Spleen (tissue), 11 donors: Measurements from ENCODE around the gene AKT2. TPM values are rescaled to one million over a fixed set of nuclear protein-coding genes. Genes with fewer than 3 reads are reported as not detected.
A peak's percentile ranks its signal among the peaks of the same experiment; 100 is the strongest.

ENCODE experiments used
- DNase-seq: peaks from one replicate; pipeline ENCODE4 v3.0.0-alpha.2; 2020
- H3K27ac ChIP-seq, 8 donors: fragments of 200-600 bp; sonication (generic) in 7 of 8; 1 replicate in 4 of 8; 2 replicates in 4 of 8; pipeline versions ENCODE4 v1.5.0 to v1.8.0; 2016 to 2021; ENCODE audit warnings: inconsistent platforms in 4 of 8, mild to moderate bottlenecking in 4 of 8, moderate library complexity in 1 of 8
- H3K27me3 ChIP-seq, 7 donors: fragments of 200-600 bp; sonication (generic) in 6 of 7; replicated peaks in 1 of 7; 1 replicate in 4 of 7; 2 replicates in 3 of 7; pipeline versions ENCODE4 v1.5.0 to v1.8.0; 2016 to 2021; ENCODE audit warnings: inconsistent platforms in 3 of 7, mild to moderate bottlenecking in 1 of 7
- H3K36me3 ChIP-seq, 6 donors: fragments of 200-600 bp; sonication (generic) in 5 of 6; 1 replicate in 4 of 6; 2 replicates in 2 of 6; pipeline versions ENCODE4 v1.5.0 to v1.8.0; 2016 to 2021; ENCODE audit warnings: inconsistent platforms in 2 of 6
- H3K4me1 ChIP-seq, 6 donors: fragments of 200-600 bp; sonication (generic) in 5 of 6; 1 replicate in 3 of 6; 2 replicates in 3 of 6; pipeline versions ENCODE4 v1.5.0 to v1.8.0; 2016 to 2021; ENCODE audit warnings: inconsistent platforms in 3 of 6
- H3K4me3 ChIP-seq, 8 donors: fragments of 200-600 bp; sonication (generic) in 7 of 8; 1 replicate in 4 of 8; 2 replicates in 4 of 8; pipeline versions ENCODE4 v1.5.0 to v1.8.0; 2016 to 2021; ENCODE audit warnings: inconsistent platforms in 4 of 8, mild to moderate bottlenecking in 4 of 8, moderate library complexity in 2 of 8
- H3K9me3 ChIP-seq, 8 donors: fragments of 200-600 bp; sonication (generic) in 7 of 8; 1 replicate in 4 of 8; 2 replicates in 4 of 8; pipeline versions ENCODE4 v1.5.0 to v1.8.0; 2016 to 2021; ENCODE audit warnings: inconsistent platforms in 4 of 8
- CTCF ChIP-seq, 11 experiments: fragments of 200-600 bp in 7 of 11; fragments of 450-650 bp in 4 of 11; sonication (generic) in 4 of 11; IDR thresholded peaks in 8 of 11; conservative IDR thresholded peaks in 3 of 11; 1 replicate in 7 of 11; 2 replicates in 4 of 11; pipeline versions ENCODE4 v1.4.0 to v1.8.0; 2016 to 2021; ENCODE audit warnings: antibody characterized with exemption in 11 of 11, inconsistent platforms in 4 of 11, mild to moderate bottlenecking in 1 of 11
- POLR2A ChIP-seq, 3 donors: fragments of 450-650 bp; IDR thresholded peaks; one replicate each; pipeline ENCODE4 v1.5.1; 2017; ENCODE audit warnings: antibody characterized with exemption in 3 of 3, mild to moderate bottlenecking in 1 of 3
- POLR2AphosphoS5 ChIP-seq, 3 donors: sonication (generic); formaldehyde crosslinking; IDR thresholded peaks; one replicate each; pipeline ENCODE4 v1.5.1; 2017; ENCODE audit warnings: antibody characterized with exemption in 3 of 3
- WGBS, 5 donors: extraction: QIAGEN DNeasy Blood & Tissue Kit in 3 of 5; methylation state at CpG; one replicate each; pipeline versions ENCODE4 v1.1.5 to v1.1.7; 2013 to 2018; 5-methylcytosine and 5-hydroxymethylcytosine counted together
- intact Hi-C: fragments of 100-400 bp; cut with DNase I; formaldehyde crosslinking; loops from one replicate; pipeline ENCODE4 v1.15.0; 2023; ENCODE audit warnings: low total_unique reads
- polyA plus RNA-seq, 3 donors: library from polyadenylated mRNA; stranded (reverse); fragments of 200-250 nt; gene quantifications; one replicate each; pipeline ENCODE4 v1.2.1, GENCODE V29; 2013
- total RNA-seq, 7 donors: library from RNA; depleted of rRNA in 3 of 7; stranded (reverse); fragments of >200 nt in 3 of 7; fragmentation: NEBNext Ultra II Directional in 4 of 7; extraction: Animal tissue kit (Norgen Biotek cat#: 25700) in 4 of 7; gene quantifications; one replicate each; pipeline versions ENCODE4 v1.1.0 to v1.2.1, GENCODE V29; 2016 to 2021
- donor health status: healthy with polysubstance abuse.
- donor health status: DM: no; HTN: no; CAD: no; lungs with moderate emphysema.
- donor health status: DM: no; HTN: no; CAD: no.
- donor health status: Bipolar disorder and iron deficiency.
- donor health status: healthy.
- donor health status: DM: no; HTN: no; CAD: no.
- donor health status: DM: yes; HTN: yes; CAD: no.

Gene AKT2
- total and polyA plus RNA-seq, 10 donors: 28.8 to 134 (median 98.9) TPM

GRCh38 chr19:40224342-40225150, 60.6 kb downstream of the AKT2 start:
- Histone ChIP-seq H3K4me1 (peaks cover 6 to 38% (median 21%) of the 10 kb centered on the region in 6 donors), H3K27ac (no peak overlapping the region), H3K9me3 (peaks cover 0 to 5% (median 2%) of the 10 kb centered on the region in 8 donors), H3K27me3 (peaks cover 4 to 81% (median 39%) of the 10 kb centered on the region in 7 donors), H3K4me3 (no peak overlapping the region), H3K36me3 (no peaks in the 10 kb centered on the region)
- intact Hi-C loops: no loop called here
- WGBS, 5 donors: 82 to 85% (median 84%) methylated on average over 19 to 32 of the region's 32 CpGs
- no peak for DNase-seq
- no peak for TF ChIP-seq POLR2AphosphoS5 (IDR thresholded peaks at IDR 0.05)
- no peak for TF ChIP-seq POLR2A (IDR thresholded peaks at IDR 0.05)
- TF ChIP-seq CTCF (IDR thresholded peaks at IDR 0.05 in 8 of 11, conservative IDR thresholded peaks at IDR 0.05 in 3 of 11): no peak

GRCh38 chr19:40223135-40223822, 61.9 kb downstream of the AKT2 start:
- no peaks in the 10 kb centered on the region for H3K36me3 ChIP-seq
- H3K4me3 ChIP-seq: peak overlapping the region in 1 of 8 donors; percentile 41
- peaks cover 0 to 5% (median 2%) of the 10 kb centered on the region in 8 donors for H3K9me3 ChIP-seq
- intact Hi-C loops: no loop called here
- TF ChIP-seq POLR2A (IDR thresholded peaks at IDR 0.05) (no peak), POLR2AphosphoS5 (IDR thresholded peaks at IDR 0.05) (peak in 1 of 3 donors; percentile 46)
- H3K27me3 ChIP-seq: peaks cover 4 to 94% (median 48%) of the 10 kb centered on the region in 7 donors
- H3K27ac ChIP-seq: no peak overlapping the region
- peaks cover 6 to 38% (median 21%) of the 10 kb centered on the region in 6 donors for H3K4me1 ChIP-seq
- WGBS, 5 donors: 25 to 34% (median 29%) methylated on average over 20 to 48 of the region's 48 CpGs
- no peak for DNase-seq

- H3K4me1 ChIP-seq: peaks cover 6 to 51% (median 31%) of the 10 kb centered on the region in 6 donors
- no peak for DNase-seq
- H3K27me3 ChIP-seq: peaks cover 10 to 97% (median 58%) of the 10 kb centered on the region in 7 donors
- H3K9me3 ChIP-seq: peaks cover 0 to 5% (median 2%) of the 10 kb centered on the region in 8 donors
- H3K36me3 ChIP-seq: no peaks in the 10 kb centered on the region
- TF ChIP-seq CTCF (IDR thresholded peaks at IDR 0.05 in 8 of 11, conservative IDR thresholded peaks at IDR 0.05 in 3 of 11) (peak; percentile 70 to 97 (median 86)), POLR2AphosphoS5 (IDR thresholded peaks at IDR 0.05) (no peak)
- no peak overlapping the region for H3K27ac ChIP-seq
- intact Hi-C loops: no loop called here
- 45 to 64% (median 61%) methylated on average over 41 of the region's 41 CpGs for WGBS, 5 donors
- H3K4me3 ChIP-seq: no peak overlapping the region
Measured at GRCh38 chr19:40221858-40222619, 63.1 kb downstream of the AKT2 start.

- intact Hi-C loops: no loop called here
- no peak overlapping the region for H3K4me3 ChIP-seq
- 80 to 87% (median 83%) methylated on average over 9 of the region's 9 CpGs for WGBS, 5 donors
- H3K36me3 ChIP-seq: no peaks in the 10 kb centered on the region
- H3K9me3 ChIP-seq: peaks cover 0 to 5% (median 2%) of the 10 kb centered on the region in 8 donors
- H3K4me1 ChIP-seq: peaks cover 0 to 39% (median 19%) of the 10 kb centered on the region in 6 donors
- peaks cover 6 to 97% (median 60%) of the 10 kb centered on the region in 7 donors for H3K27me3 ChIP-seq
- DNase-seq: no peak
- TF ChIP-seq POLR2A (IDR thresholded peaks at IDR 0.05) (no peak), CTCF (IDR thresholded peaks at IDR 0.05 in 8 of 11, conservative IDR thresholded peaks at IDR 0.05 in 3 of 11) (no peak)
- H3K27ac ChIP-seq: no peak overlapping the region
Measured at GRCh38 chr19:40220674-40221073, 64.5 kb downstream of the AKT2 start.
